ENCODE measurements around the gene KLC1. TPM values are rescaled to one million over a fixed set of nuclear protein-coding genes. Genes with fewer than 3 reads are reported as not detected.

KLC1 gene
- total and polyA plus RNA-seq, 2 of the 8 experiments (the other 6 are each of a cell fraction or from before 2014, with no cell fraction given): 84.6 to 134 TPM

DNA sequence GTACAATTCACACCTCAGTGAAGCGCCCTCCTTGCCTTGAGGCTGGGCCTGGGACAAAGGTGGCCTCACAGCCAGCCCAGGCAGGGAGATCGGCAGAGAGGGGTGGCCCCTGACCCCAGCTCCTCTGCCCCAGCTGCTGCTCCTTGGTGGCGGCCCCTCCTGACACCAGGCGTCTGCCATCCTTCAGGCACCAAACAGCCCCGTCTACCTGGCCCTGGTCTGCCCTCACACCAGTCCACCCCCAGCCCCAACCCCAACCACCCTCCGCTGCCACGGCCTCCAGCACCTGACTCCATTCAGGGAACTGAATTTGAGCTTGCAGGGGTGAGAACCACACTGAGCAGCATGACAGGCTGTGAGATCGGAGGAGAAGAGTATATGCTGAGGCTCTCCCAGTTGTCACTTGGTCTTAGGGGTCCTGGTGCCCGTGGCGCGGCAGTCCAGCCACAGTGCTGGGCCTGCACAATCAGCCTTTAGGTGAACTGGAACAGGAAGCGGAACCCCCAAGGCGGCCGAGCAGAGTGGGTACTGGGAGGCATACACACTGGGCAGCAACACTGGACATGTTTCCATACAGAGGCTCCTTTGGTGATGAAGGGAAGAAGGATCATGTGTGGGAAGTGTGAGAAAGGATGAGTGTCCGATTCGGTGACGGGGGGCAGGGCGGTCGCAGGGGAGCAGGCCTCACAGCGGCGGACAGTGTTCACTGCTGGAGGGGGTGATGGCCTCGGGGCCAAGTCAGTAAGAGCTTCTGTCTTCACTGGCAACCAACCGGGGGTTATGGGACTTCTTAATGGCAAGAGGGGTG, 105.3 kb downstream of the KLC1 start:
- H2BK120ac ChIP-seq (replicated peaks; ENCODE audit: low read depth, low read length): no peak overlapping the region
- no peak overlapping the region for H3K4me2 ChIP-seq (ENCODE audit: insufficient read depth in 1 of 2, low read depth in 2 of 2, low read length in 2 of 2)
- WGBS, 2 experiments (ENCODE audit: extremely low coverage in 1 of 2, insufficient coverage in 1 of 2, insufficient read length in 1 of 2, insufficient replicate concordance in 2 of 2, low coverage in 1 of 2, low lambda C conversion rate in 2 of 2, missing lambda C conversion rate in 1 of 2): 91% methylated on average over 23 of the region's 23 CpGs; no CpG with 5 or more reads in 1 of the 2 experiments
- H4K91ac ChIP-seq (replicated peaks; ENCODE audit: insufficient read length, low read length): no peak overlapping the region
- no peak overlapping the region for H2BK12ac ChIP-seq (ENCODE audit: low read depth, low read length)
- H3K36me3 ChIP-seq (ENCODE audit: control insufficient read depth in 2 of 4, insufficient read depth in 4 of 4, low read length in 3 of 4): peaks cover 2 to 15% (median 7%) of the 10 kb centered on the region in 4 experiments; a peak in 5 of 8 replicates
- no peak overlapping the region for H3K56ac ChIP-seq (replicated peaks; ENCODE audit: insufficient read length, low read depth, low read length)
- no peak overlapping the region for H3K27ac ChIP-seq (ENCODE audit: low read depth, low read length)
- H2BK15ac ChIP-seq (ENCODE audit: low read length): no peak overlapping the region
- no peaks in the 10 kb centered on the region for H3K79me2 ChIP-seq (ENCODE audit: control insufficient read depth in 1 of 2, insufficient read depth in 2 of 2, low read length in 2 of 2)
- no peak overlapping the region for H2BK5ac ChIP-seq (ENCODE audit: low read depth, low read length)
- H3K4ac ChIP-seq (replicated peaks; ENCODE audit: insufficient read length, low read depth, low read length): no peak overlapping the region
- H3K9ac ChIP-seq (replicated peaks in 1 of 4; ENCODE audit: extremely low read depth in 1 of 4, low read depth in 3 of 4, low read length in 3 of 4): no peak overlapping the region
- no peaks in the 10 kb centered on the region; the same call in 1 of the 2 replicates for H3K79me1 ChIP-seq (ENCODE audit: low read depth, low read length)
- H4K8ac ChIP-seq (ENCODE audit: extremely low read depth, insufficient read depth, low read length): no peak overlapping the region
- no peak overlapping the region for H3K18ac ChIP-seq (ENCODE audit: extremely low read depth, low read length)
- no peak overlapping the region for H3K14ac ChIP-seq (ENCODE audit: insufficient read length)
- H2AFZ ChIP-seq (ENCODE audit: low read length): no peak overlapping the region
- no peak overlapping the region for H3K4me3 ChIP-seq (ENCODE audit: extremely low read depth in 1 of 4, insufficient read depth in 2 of 4, low read depth in 3 of 4, low read length in 4 of 4)
- H2BK20ac ChIP-seq (ENCODE audit: low read length): no peak overlapping the region
- peaks cover 5 to 11% of the 10 kb centered on the region in 2 experiments for H4K20me1 ChIP-seq (replicated peaks in 1 of 2; ENCODE audit: control insufficient read depth in 1 of 2, insufficient read depth in 2 of 2, low read length in 2 of 2)
- ChIA-PET CTCF (ENCODE audit: partially characterized antibody) (interaction anchor here (0.6 to 1.5 kb wide), 3 partner anchors 21 to 166 kb away, joined by 3 to 5 read pairs (median 4); no protein-coding TSS in a partner anchor), POLR2A (ENCODE audit: partially characterized antibody) (interaction anchor here (0.8 to 1.5 kb wide), 4 partner anchors 10 to 19 kb away, joined by 3 to 7 read pairs (median 4); partner anchors contain the start of gene XRCC3)
- H3K27me3 ChIP-seq (replicated peaks in 1 of 4; ENCODE audit: control insufficient read depth in 3 of 4, extremely low read depth in 1 of 4, insufficient read depth in 3 of 4, low read length in 3 of 4): no peaks in the 10 kb centered on the region
- no peaks in the 10 kb centered on the region for H3K9me3 ChIP-seq (ENCODE audit: insufficient read depth in 2 of 2, low read depth in 1 of 2, low read length in 1 of 2)
- no peaks in the 10 kb centered on the region for H3K23me2 ChIP-seq (ENCODE audit: low read depth, low read length)
- H4K5ac ChIP-seq (ENCODE audit: insufficient read length, low read depth, low read length): no peak overlapping the region
- H2AK5ac ChIP-seq (ENCODE audit: low read depth, low read length): no peak overlapping the region
- DNase-seq (ENCODE audit: low read depth in 1 of 2, low spot score in 2 of 2): no peak
- H3K4me1 ChIP-seq (replicated peaks in 1 of 4; ENCODE audit: control insufficient read depth in 3 of 4, insufficient read depth in 4 of 4, low read length in 3 of 4): no peaks in the 10 kb centered on the region; a peak in 2 of 7 replicates
- no peak for FAIRE-seq
- H3K23ac ChIP-seq (ENCODE audit: insufficient read length): no peak overlapping the region
- TF ChIP-seq ATF3 (IDR thresholded peaks at IDR 0.05; ENCODE audit: insufficient read depth, low read depth, low read length): no peak
- no peak for TF ChIP-seq RBBP5 (IDR thresholded peaks at IDR 0.05; ENCODE audit: borderline replicate concordance, low read depth, low read length)
- no peak for TF ChIP-seq POU5F1 (IDR thresholded peaks at IDR 0.05; ENCODE audit: low read depth, low read length)
- TF ChIP-seq BACH1 (IDR thresholded peaks at IDR 0.05; ENCODE audit: low read length): no peak
- TF ChIP-seq NRF1 (IDR thresholded peaks at IDR 0.05; ENCODE audit: low read depth, low read length): no peak
